GM12878 (cell line): ENCODE data around the gene RERGL. TPM values are rescaled to one million over a fixed set of nuclear protein-coding genes. Genes with fewer than 3 reads are reported as not detected.

Experiments used
- ATAC-seq: fragments of 200-7000 bp; cut with Tn5 transposase; 3 replicates; pipeline ENCODE4 v1.9.1; 2020; ENCODE audit warnings: mild to moderate bottlenecking, moderate library complexity
- BruUV-seq: library from RNA; stranded (reverse); fragments of 400-500 nt; replicated peaks from 2 replicates; lab custom pipeline; 2021; lab: Mats Ljungman, UMichigan
- CTCF ChIA-PET: fragments of 300-600 bp; sonication (Branson Sonifier 250); formaldehyde crosslinking; extraction: SDS; loops from one replicate; lab custom pipeline; 2021; ENCODE audit warnings: inconsistent platforms; lab: Yijun Ruan, JAX
- POLR2A ChIA-PET: fragments of 350-600 bp; formaldehyde crosslinking; extraction: SDS; loops from one replicate; lab custom pipeline; 2021; ENCODE audit warnings: inconsistent platforms; lab: Charles Lee
- RAD21 ChIA-PET: fragments of 300-600 bp; sonication (Branson Sonifier 250); formaldehyde crosslinking; loops from one replicate; lab custom pipeline; 2023; ENCODE audit warnings: antibody characterized with exemption; ENCODE audit not compliant: unreplicated experiment; lab: Charles Lee
- SMC1A ChIA-PET: fragments of 300-600 bp; sonication (Branson Sonifier 250); formaldehyde crosslinking; loops from one replicate; lab custom pipeline; 2023; ENCODE audit not compliant: unreplicated experiment, uncharacterized antibody; lab: Charles Lee
- DNase-seq: peaks from one replicate; pipeline ENCODE4 v3.0.0-alpha.2; 2011; ENCODE audit warnings: low read depth, low spot score
- FAIRE-seq: peaks from 3 replicates; lab custom pipeline; 2011; peaks lifted over from hg19 to GRCh38; lab: Jason Lieb, UNC
- H2AFZ ChIP-seq: 2 replicates; pipeline ENCODE4 v1.6.0; 2011; ENCODE audit warnings: low read depth, low read length, control low read depth; ENCODE audit not compliant: control insufficient read depth
- H3K27ac ChIP-seq: 2 replicates; pipeline ENCODE4 v1.5.1; 2011; ENCODE audit warnings: control low read depth; ENCODE audit not compliant: control insufficient read depth, insufficient read depth
- H3K27me3 ChIP-seq, 2 experiments: replicated peaks in 1 of 2; 2 replicates each; pipeline versions ENCODE4 v1.6.0 to v1.6.1; 2011; ENCODE audit warnings: low read length in 1 of 2; ENCODE audit not compliant: control insufficient read depth in 2 of 2, insufficient read depth in 2 of 2
- H3K36me3 ChIP-seq, 2 experiments: 2 replicates each; pipeline ENCODE4 v1.5.1; 2011; ENCODE audit warnings: low read length in 1 of 2; ENCODE audit not compliant: control insufficient read depth in 2 of 2, insufficient read depth in 2 of 2
- H3K4me1 ChIP-seq: 2 replicates; pipeline ENCODE4 v1.6.1; 2011; ENCODE audit warnings: mild to moderate bottlenecking, low read length, moderate library complexity, mixed read lengths; ENCODE audit not compliant: control insufficient read depth, insufficient read depth
- H3K4me2 ChIP-seq: 2 replicates; pipeline ENCODE4 v1.6.0; 2011; ENCODE audit warnings: control low read depth; ENCODE audit not compliant: control insufficient read depth, insufficient read depth
- H3K4me3 ChIP-seq: fragments of 200-600 bp; sonication (generic); 2 replicates; pipeline ENCODE4 v1.5.1; 2016
- H3K79me2 ChIP-seq: 2 replicates; pipeline ENCODE4 v1.6.0; 2011; ENCODE audit warnings: low read length; ENCODE audit not compliant: control insufficient read depth, insufficient read depth
- H3K9ac ChIP-seq: 2 replicates; pipeline ENCODE4 v1.8.0; 2011; ENCODE audit warnings: low read length, control low read depth, mixed read lengths; ENCODE audit not compliant: control insufficient read depth, insufficient read depth
- H3K9me3 ChIP-seq: replicated peaks from 3 replicates; pipeline ENCODE4 v1.5.1; 2011; ENCODE audit warnings: mild to moderate bottlenecking, low read length; ENCODE audit not compliant: control insufficient read depth, insufficient read depth
- H4K20me1 ChIP-seq: 2 replicates; pipeline ENCODE4 v1.6.0; 2011; ENCODE audit not compliant: control insufficient read depth, insufficient read depth
- BACH1 ChIP-seq: fragments of 450-650 bp; IDR thresholded peaks from 2 replicates; pipeline ENCODE4 v1.6.1; 2017; ENCODE audit warnings: mild to moderate bottlenecking, borderline replicate concordance
- CBFB ChIP-seq: IDR thresholded peaks from 2 replicates; pipeline ENCODE4 v1.6.1; 2016; ENCODE audit warnings: antibody characterized with exemption, low read depth
- CHD4 ChIP-seq: fragments of 200-600 bp; sonication (generic); IDR thresholded peaks from 2 replicates; pipeline ENCODE4 v1.6.1; 2016; ENCODE audit warnings: mild to moderate bottlenecking
- ELK1 ChIP-seq: IDR thresholded peaks from 2 replicates; pipeline ENCODE4 v1.6.1; 2012; ENCODE audit warnings: low read depth, low read length, improper control_type of control experiment
- EZH2 ChIP-seq: IDR thresholded peaks from 2 replicates; pipeline ENCODE4 v1.6.1; 2012; ENCODE audit warnings: low read depth, mild to moderate bottlenecking, control low read depth, inconsistent platforms, low read length, borderline replicate concordance; ENCODE audit not compliant: control insufficient read depth
- IRF5 ChIP-seq: fragments of 450-650 bp; IDR thresholded peaks from 2 replicates; pipeline ENCODE4 v1.6.1; 2017; ENCODE audit warnings: borderline replicate concordance
- JUNB ChIP-seq: IDR thresholded peaks from 2 replicates; pipeline ENCODE4 v1.6.1; 2016; ENCODE audit warnings: antibody characterized with exemption, mild to moderate bottlenecking
- NR2F1 ChIP-seq: fragments of 450-650 bp; conservative IDR thresholded peaks from 2 replicates; pipeline ENCODE4 v1.6.1; 2017; ENCODE audit warnings: mild to moderate bottlenecking
- PAX5 ChIP-seq: IDR thresholded peaks from 2 replicates; pipeline ENCODE4 v1.6.1; 2011; ENCODE audit warnings: low read depth, low read length, borderline replicate concordance
- PAX8 ChIP-seq: fragments of 450-650 bp; IDR thresholded peaks from 2 replicates; pipeline ENCODE4 v1.6.1; 2017; ENCODE audit warnings: mild to moderate bottlenecking, moderate library complexity
- PML ChIP-seq: IDR thresholded peaks from 2 replicates; pipeline ENCODE4 v1.6.1; 2012; ENCODE audit warnings: low read length, inconsistent platforms
- RAD21 ChIP-seq: IDR thresholded peaks from 2 replicates; pipeline ENCODE4 v1.6.1; 2011; ENCODE audit warnings: mild to moderate bottlenecking, low read depth, low read length, moderate library complexity; ENCODE audit not compliant: insufficient read depth
- RB1 ChIP-seq: fragments of 450-650 bp; formaldehyde crosslinking; IDR thresholded peaks from 2 replicates; pipeline ENCODE4 v1.6.1; 2017; ENCODE audit warnings: mild to moderate bottlenecking, borderline replicate concordance
- SREBF2 ChIP-seq: IDR thresholded peaks from 2 replicates; pipeline ENCODE4 v1.6.1; 2012; ENCODE audit warnings: mild to moderate bottlenecking, low read length
- YY1 ChIP-seq: IDR thresholded peaks from 2 replicates; pipeline ENCODE4 v1.6.1; 2011; ENCODE audit warnings: low read depth, mild to moderate bottlenecking, low read length
- ZBED1 ChIP-seq: IDR thresholded peaks from 2 replicates; pipeline ENCODE4 v1.6.1; 2016; ENCODE audit warnings: borderline replicate concordance
- ZNF274 ChIP-seq: IDR thresholded peaks from one replicate; pipeline ENCODE4 v1.8.0; 2011; ENCODE audit not compliant: insufficient read length, insufficient read depth
- ZNF592 ChIP-seq: fragments of 450-650 bp; IDR thresholded peaks from 2 replicates; pipeline ENCODE4 v1.6.1; 2017; ENCODE audit warnings: mild to moderate bottlenecking, moderate library complexity
- ZZZ3 ChIP-seq: IDR thresholded peaks from 2 replicates; pipeline ENCODE4 v1.6.1; 2011; ENCODE audit warnings: low read depth; ENCODE audit not compliant: control insufficient read depth, insufficient read length
- WGBS: methylation state at CpG from one replicate; pipeline ENCODE4 v1.1.6; 2016; ENCODE audit warnings: low lambda C conversion rate; ENCODE audit not compliant: insufficient replicate concordance, insufficient coverage; ENCODE audit errors: missing lambda C conversion rate; 5-methylcytosine and 5-hydroxymethylcytosine counted together
- in situ Hi-C: fragments of 300-500 bp; cut with MboI; formaldehyde crosslinking; loops from 9 replicates; pipeline ENCODE4 v1.14.3; 2018; ENCODE audit warnings: mixed read lengths
- intact Hi-C: fragments of 100-400 bp; cut with micrococcal nuclease; formaldehyde crosslinking; loops from one replicate; pipeline ENCODE4 v1.14.2; 2022; ENCODE audit not compliant: unreplicated experiment
- polyA plus RNA-seq, 11 experiments: library from polyadenylated mRNA; depleted of rRNA in 4 of 11; unstranded in 6 of 11; stranded (reverse) in 5 of 11; fragments of >200 nt; fragmentation: Nextera tagmentation in 4 of 11; fragmentation: Illumina TruSeq in 1 of 11; extraction: Ambion mirVana in 4 of 11; extraction: Trizol in 1 of 11; gene quantifications; 1 replicate in 1 of 11; 2 replicates in 10 of 11; pipeline versions ENCODE4 v1.2.1 to v1.2.3, GENCODE V29; 2011 to 2016; ENCODE audit warnings: inconsistent platforms in 2 of 11, missing spikeins in 2 of 11, low read depth in 1 of 11
- total RNA-seq, 4 experiments: library from RNA; depleted of rRNA in 3 of 4; stranded (reverse); fragments of >200 nt in 3 of 4; fragmentation: Illumina TruSeq in 1 of 4; extraction: Trizol in 1 of 4; gene quantifications; 2 replicates each; pipeline versions ENCODE4 v1.2.1 to v1.2.3, GENCODE V29; 2013 to 2021

RERGL gene
- total and polyA plus RNA-seq, 10 of the 15 experiments (the other 5 are each of a cell fraction or from before 2014, with no cell fraction given): 0.10 to 0.28 (median 0.14) TPM; not detected in 3

- H3K9me3 ChIP-seq: no peaks in the 10 kb centered on the region
- ATAC-seq (no peak), FAIRE-seq (no peak), DNase-seq (no peak)
- H3K4me1 ChIP-seq: no peaks in the 10 kb centered on the region
- no peaks in the 10 kb centered on the region for H3K79me2 ChIP-seq
- H3K9ac ChIP-seq: no peak overlapping the region
- no peak overlapping the region for H3K27ac ChIP-seq
- H4K20me1 ChIP-seq: no peaks in the 10 kb centered on the region
- no TSS peak for BruUV-seq
- no peak overlapping the region for H2AFZ ChIP-seq
- H3K4me2 ChIP-seq: no peak overlapping the region
- no peak overlapping the region for H3K4me3 ChIP-seq
- ChIA-PET RAD21 (no interaction called here), CTCF (no interaction called here), SMC1A (no interaction called here), POLR2A (no interaction called here)
- no peak for TF ChIP-seq YY1
- no peak for TF ChIP-seq JUNB
- TF ChIP-seq RAD21: no peak
- no peak for TF ChIP-seq PAX8
- no peak for TF ChIP-seq BACH1
- no peak for TF ChIP-seq PAX5
- TF ChIP-seq SREBF2: no peak
- no peak for TF ChIP-seq NR2F1
- TF ChIP-seq RB1: no peak
- no peak for TF ChIP-seq PML
- TF ChIP-seq IRF5: no peak
- TF ChIP-seq ZNF274: no peak
- no peak for TF ChIP-seq EZH2
- no peak for TF ChIP-seq ELK1
- TF ChIP-seq ZBED1: no peak
- TF ChIP-seq ZNF592: no peak
- no peak for TF ChIP-seq ZZZ3
- no peak for TF ChIP-seq CHD4
- no peak for TF ChIP-seq CBFB
- in situ Hi-C loops (no loop called here), intact Hi-C loops (no loop called here)
- no peaks in the 10 kb centered on the region for H3K27me3 ChIP-seq
- H3K36me3 ChIP-seq: no peaks in the 10 kb centered on the region
- WGBS: 33% methylated on average over 14 of the region's 14 CpGs
Measured at GRCh38 chr12:18072723-18073122, 17.3 kb downstream of the RERGL start.
